Hippocampal formation (tissue), 2 donors: ENCODE data around the gene TTC32.
"Not testable (repeated sequence)": the region's sequence is repeated elsewhere in the genome, so short reads cannot be mapped to it uniquely, and the experiment has no call there.

Experiments used
- DNase-seq, 2 donors: peaks; one replicate each; lab custom pipeline; 2025; lab: John Stamatoyannopoulos, UW

Gene TTC32

GRCh38 chr2:19899985-19900930, 1.5 kb downstream of the TTC32 start:
- DNase-seq, result no peak

GRCh38 chr2:19898592-19899329, 3.0 kb downstream of the TTC32 start:
- no peak for DNase-seq

- no peak for DNase-seq
Measured at GRCh38 chr2:19897623-19898245, 4.0 kb downstream of the TTC32 start.

- DNase-seq, result no peak
Measured at GRCh38 chr2:19895535-19895934, 6.2 kb downstream of the TTC32 start.

- no peak for DNase-seq
Measured at GRCh38 chr2:19894134-19894792, 7.5 kb downstream of the TTC32 start.

- no peak for DNase-seq
Measured at GRCh38 chr2:19893520-19894133, 8.2 kb downstream of the TTC32 start.

- DNase-seq, result not testable (repeated sequence)
Measured at GRCh38 chr2:19891971-19892370, 9.8 kb downstream of the TTC32 start.

GRCh38 chr2:19890104-19890503, 11.7 kb downstream of the TTC32 start:
- DNase-seq, result no peak

- no peak for DNase-seq
Measured at GRCh38 chr2:19888831-19889230, 13.0 kb downstream of the TTC32 start.

- no peak for DNase-seq
Measured at GRCh38 chr2:19887510-19887909, 14.3 kb downstream of the TTC32 start.

- no peak for DNase-seq
Measured at GRCh38 chr2:19886261-19886660, 15.5 kb downstream of the TTC32 start.

- DNase-seq, result no peak
Measured at GRCh38 chr2:19885791-19886190, 16.0 kb downstream of the TTC32 start.

- no peak for DNase-seq
Measured at GRCh38 chr2:19883971-19884720, 17.6 kb downstream of the TTC32 start.

- DNase-seq, result no peak
Measured at GRCh38 chr2:19883486-19883885, 18.3 kb downstream of the TTC32 start.

- DNase-seq, result no peak
Measured at GRCh38 chr2:19882286-19882685, 19.5 kb downstream of the TTC32 start.

GRCh38 chr2:19881908-19882265, 19.9 kb downstream of the TTC32 start:
- no peak for DNase-seq

- DNase-seq, result no peak
Measured at GRCh38 chr2:19881221-19881907, 20.4 kb downstream of the TTC32 start.

- not testable (repeated sequence) for DNase-seq
Measured at GRCh38 chr2:19880191-19880590, 21.6 kb downstream of the TTC32 start.

GRCh38 chr2:19879120-19879519, 22.7 kb downstream of the TTC32 start:
- DNase-seq, result no peak
